Neural progenitor cell (in vitro differentiated cells): ENCODE results near the gene PDE1A. TPM values are rescaled to one million over a fixed set of nuclear protein-coding genes. Genes with fewer than 3 reads are reported as not detected.

Experiments used
- DNase-seq: peaks from one replicate; pipeline ENCODE4 v3.0.0-alpha.2; 2016; ENCODE audit warnings: low spot score
- H2AFZ ChIP-seq: fragments of 200-600 bp; sonication (generic); replicated peaks from 2 replicates; pipeline ENCODE4 v1.6.1; 2016; ENCODE audit warnings: antibody characterized with exemption
- H3F3A ChIP-seq: fragments of 200-600 bp; sonication (generic); 2 replicates; pipeline ENCODE4 v1.6.1; 2016; ENCODE audit warnings: antibody characterized with exemption, low read depth
- H3K27ac ChIP-seq: fragments of 200-600 bp; sonication (generic); 2 replicates; pipeline ENCODE4 v1.5.1; 2016; ENCODE audit warnings: mild to moderate bottlenecking
- H3K27me3 ChIP-seq: fragments of 200-600 bp; sonication (generic); 2 replicates; pipeline ENCODE4 v1.6.1; 2016; ENCODE audit warnings: mild to moderate bottlenecking, moderate library complexity
- H3K36me3 ChIP-seq: fragments of 200-600 bp; sonication (generic); 2 replicates; pipeline ENCODE4 v1.5.1; 2016
- H3K4me1 ChIP-seq: fragments of 200-600 bp; sonication (generic); 2 replicates; pipeline ENCODE4 v1.6.1; 2016; ENCODE audit warnings: mixed run types
- H3K4me2 ChIP-seq: fragments of 200-600 bp; sonication (generic); 2 replicates; pipeline ENCODE4 v1.6.1; 2016
- H3K4me3 ChIP-seq: fragments of 200-600 bp; sonication (generic); 2 replicates; pipeline ENCODE4 v1.5.1; 2016
- H3K79me2 ChIP-seq: fragments of 200-600 bp; sonication (generic); 2 replicates; pipeline ENCODE4 v1.6.1; 2016; ENCODE audit warnings: low read depth
- H3K9ac ChIP-seq: fragments of 200-600 bp; sonication (generic); 2 replicates; pipeline ENCODE4 v1.6.1; 2016
- H3K9me3 ChIP-seq: fragments of 200-600 bp; sonication (generic); 2 replicates; pipeline ENCODE4 v1.5.1; 2016; ENCODE audit warnings: low read depth
- H4K20me1 ChIP-seq: fragments of 200-600 bp; sonication (generic); 2 replicates; pipeline ENCODE4 v1.6.1; 2016; ENCODE audit warnings: low read depth
- H3K27ac Mint-ChIP-seq: 3 replicates; pipeline ENCODE4 v1.8.0; 2021; ENCODE audit warnings: mixed read lengths
- H3K27me3 Mint-ChIP-seq: 2 replicates; pipeline ENCODE4 v1.8.0; 2022; ENCODE audit warnings: low read depth, mild to moderate bottlenecking, inconsistent platforms, moderate library complexity, mixed read lengths; ENCODE audit not compliant: insufficient read depth
- H3K36me3 Mint-ChIP-seq: 3 replicates; pipeline ENCODE4 v1.8.0; 2021; ENCODE audit warnings: mixed read lengths
- H3K4me1 Mint-ChIP-seq: 3 replicates; pipeline ENCODE4 v1.8.0; 2021; ENCODE audit warnings: mixed read lengths
- H3K4me3 Mint-ChIP-seq: 3 replicates; pipeline ENCODE4 v1.8.0; 2021; ENCODE audit warnings: mild to moderate bottlenecking, moderate library complexity, mixed read lengths
- H3K9me3 Mint-ChIP-seq: 3 replicates; pipeline ENCODE4 v1.8.0; 2020; ENCODE audit warnings: mixed read lengths
- EZH2 ChIP-seq: fragments of 200-600 bp; sonication (generic); IDR thresholded peaks from 2 replicates; pipeline ENCODE4 v1.6.1; 2017; ENCODE audit warnings: antibody characterized with exemption, mild to moderate bottlenecking, moderate library complexity
- EZH2phosphoT487 ChIP-seq: fragments of 200-600 bp; sonication (generic); IDR thresholded peaks from 2 replicates; pipeline ENCODE4 v1.6.1; 2017; ENCODE audit warnings: antibody characterized with exemption
- total RNA-seq: library from RNA; depleted of rRNA; stranded (reverse); fragments of >200 nt; gene quantifications from 2 replicates; pipeline ENCODE4 v1.2.3, GENCODE V29; 2015; ENCODE audit warnings: low replicate concordance
- TF ChIP-seq, protein P1 (sequence below): fragments of 200-600 bp; sonication (generic); IDR thresholded peaks from 2 replicates; pipeline ENCODE4 v1.5.1; 2017; ENCODE audit warnings: antibody characterized with exemption, mild to moderate bottlenecking

The PDE1A gene
- total RNA-seq, 1 donor from 2014 or later, result not detected

DNA sequence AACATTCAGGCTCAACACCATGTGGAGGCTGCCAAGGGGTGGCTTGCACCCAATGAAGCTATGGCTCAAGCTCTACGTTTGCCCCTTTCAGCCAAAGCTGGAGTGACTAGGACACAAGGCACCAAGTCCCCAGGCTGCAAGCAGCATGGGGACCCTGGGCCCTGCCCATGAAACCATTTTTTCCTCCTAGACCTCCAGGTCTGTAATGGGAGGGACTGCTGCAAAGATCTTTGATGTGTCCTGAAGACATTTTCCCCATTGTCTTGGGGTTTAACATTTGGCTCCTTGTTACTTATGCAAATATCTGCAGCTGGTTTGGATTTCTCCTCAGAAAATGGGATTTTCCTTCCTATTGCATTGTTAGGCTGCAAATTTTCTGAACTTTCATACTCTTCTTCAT lies 51.0 kb downstream of the PDE1A start:
- no peak overlapping the region for H3K9ac ChIP-seq
- H3K27ac Mint-ChIP-seq, result no peak overlapping the region
- H3K4me3 Mint-ChIP-seq, result no peak overlapping the region
- no peaks in the 10 kb centered on the region for H3K27me3 ChIP-seq
- DNase-seq, result no peak
- H3K4me1 Mint-ChIP-seq, result no peaks in the 10 kb centered on the region
- H3K9me3 Mint-ChIP-seq, result peaks cover 39% of the 10 kb centered on the region
- TF ChIP-seq EZH2phosphoT487 (no peak), EZH2 (no peak)
- TF ChIP-seq, protein P1, sequence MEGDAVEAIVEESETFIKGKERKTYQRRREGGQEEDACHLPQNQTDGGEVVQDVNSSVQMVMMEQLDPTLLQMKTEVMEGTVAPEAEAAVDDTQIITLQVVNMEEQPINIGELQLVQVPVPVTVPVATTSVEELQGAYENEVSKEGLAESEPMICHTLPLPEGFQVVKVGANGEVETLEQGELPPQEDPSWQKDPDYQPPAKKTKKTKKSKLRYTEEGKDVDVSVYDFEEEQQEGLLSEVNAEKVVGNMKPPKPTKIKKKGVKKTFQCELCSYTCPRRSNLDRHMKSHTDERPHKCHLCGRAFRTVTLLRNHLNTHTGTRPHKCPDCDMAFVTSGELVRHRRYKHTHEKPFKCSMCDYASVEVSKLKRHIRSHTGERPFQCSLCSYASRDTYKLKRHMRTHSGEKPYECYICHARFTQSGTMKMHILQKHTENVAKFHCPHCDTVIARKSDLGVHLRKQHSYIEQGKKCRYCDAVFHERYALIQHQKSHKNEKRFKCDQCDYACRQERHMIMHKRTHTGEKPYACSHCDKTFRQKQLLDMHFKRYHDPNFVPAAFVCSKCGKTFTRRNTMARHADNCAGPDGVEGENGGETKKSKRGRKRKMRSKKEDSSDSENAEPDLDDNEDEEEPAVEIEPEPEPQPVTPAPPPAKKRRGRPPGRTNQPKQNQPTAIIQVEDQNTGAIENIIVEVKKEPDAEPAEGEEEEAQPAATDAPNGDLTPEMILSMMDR, result no peak
- H3K27ac ChIP-seq, result no peak overlapping the region
- no peak overlapping the region for H2AFZ ChIP-seq
- H3K9me3 ChIP-seq, result no peaks in the 10 kb centered on the region
- no peaks in the 10 kb centered on the region for H3K4me1 ChIP-seq
- no peaks in the 10 kb centered on the region for H3F3A ChIP-seq
- peaks cover 20% of the 10 kb centered on the region for H3K36me3 Mint-ChIP-seq
- H3K36me3 ChIP-seq, result no peaks in the 10 kb centered on the region
- no peaks in the 10 kb centered on the region for H3K79me2 ChIP-seq
- no peaks in the 10 kb centered on the region for H3K27me3 Mint-ChIP-seq
- no peaks in the 10 kb centered on the region for H4K20me1 ChIP-seq
- H3K4me2 ChIP-seq, result no peak overlapping the region
- H3K4me3 ChIP-seq, result no peak overlapping the region

DNA sequence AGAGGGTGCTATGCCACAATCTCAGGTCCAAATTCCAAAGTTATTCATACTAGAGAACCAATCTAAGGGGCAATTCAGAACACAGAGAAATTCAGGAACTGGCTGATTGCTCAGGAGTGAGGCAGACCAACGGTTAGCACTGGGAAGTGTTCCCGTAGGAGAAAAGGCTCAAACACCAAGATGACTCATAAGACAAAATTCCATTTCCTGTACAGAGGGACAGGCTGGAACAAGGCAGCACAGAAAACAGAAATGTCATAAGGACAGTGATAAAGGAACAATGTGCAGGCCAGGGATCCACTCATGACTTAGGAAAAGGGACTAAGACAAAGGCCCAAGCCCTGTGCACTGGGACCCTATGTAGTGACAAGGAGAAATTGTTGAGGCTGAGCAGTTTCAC lies 54.2 kb downstream of the PDE1A start:
- Histone ChIP-seq H3K27ac (no peak overlapping the region), H2AFZ (no peak overlapping the region), H3K4me3 (no peak overlapping the region), H3K9me3 (no peaks in the 10 kb centered on the region), H3K27me3 (no peaks in the 10 kb centered on the region), H3K4me1 (no peaks in the 10 kb centered on the region), H4K20me1 (no peaks in the 10 kb centered on the region), H3K9ac (no peak overlapping the region), H3K36me3 (no peaks in the 10 kb centered on the region), H3K4me2 (no peak overlapping the region), H3K79me2 (no peaks in the 10 kb centered on the region), H3F3A (no peaks in the 10 kb centered on the region)
- Mint-ChIP-seq H3K4me3 (no peak overlapping the region), H3K9me3 (peaks cover 31% of the 10 kb centered on the region), H3K4me1 (no peaks in the 10 kb centered on the region), H3K36me3 (peaks cover 18% of the 10 kb centered on the region), H3K27ac (no peak overlapping the region), H3K27me3 (no peaks in the 10 kb centered on the region)
- TF ChIP-seq, protein P1, result no peak
- TF ChIP-seq EZH2 (no peak), EZH2phosphoT487 (no peak)
- no peak for DNase-seq

DNA sequence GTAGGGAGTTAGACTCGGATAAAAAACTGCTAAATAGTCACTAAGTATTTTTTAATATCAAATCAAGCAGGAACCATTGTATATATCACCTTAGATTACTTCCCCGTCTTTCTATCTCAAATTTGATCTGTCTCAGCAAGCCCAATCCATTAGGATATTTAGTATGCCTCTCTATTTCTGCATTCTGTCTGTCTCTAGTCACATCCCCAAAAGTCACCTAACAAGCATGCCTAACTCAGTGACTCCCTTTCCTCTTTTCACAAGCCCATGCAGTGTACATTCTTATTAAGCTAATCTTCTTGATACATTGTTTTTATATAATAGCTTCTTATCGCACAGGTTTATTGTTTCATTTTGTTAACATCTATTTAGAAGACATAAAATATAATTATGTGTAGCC lies 57.8 kb downstream of the PDE1A start:
- H4K20me1 ChIP-seq, result no peaks in the 10 kb centered on the region
- Mint-ChIP-seq H3K4me1 (no peaks in the 10 kb centered on the region), H3K9me3 (peaks cover 2% of the 10 kb centered on the region), H3K27ac (no peak overlapping the region), H3K27me3 (no peaks in the 10 kb centered on the region), H3K4me3 (no peak overlapping the region), H3K36me3 (no peaks in the 10 kb centered on the region)
- no peaks in the 10 kb centered on the region for H3K4me1 ChIP-seq
- no peaks in the 10 kb centered on the region for H3K9me3 ChIP-seq
- DNase-seq, result no peak
- H3K9ac ChIP-seq, result no peak overlapping the region
- H3F3A ChIP-seq, result no peaks in the 10 kb centered on the region
- no peak overlapping the region for H3K4me2 ChIP-seq
- H3K27me3 ChIP-seq, result no peaks in the 10 kb centered on the region
- no peak overlapping the region for H2AFZ ChIP-seq
- no peaks in the 10 kb centered on the region for H3K36me3 ChIP-seq
- H3K27ac ChIP-seq, result no peak overlapping the region
- H3K4me3 ChIP-seq, result no peak overlapping the region
- H3K79me2 ChIP-seq, result no peaks in the 10 kb centered on the region
- TF ChIP-seq EZH2 (no peak), EZH2phosphoT487 (no peak)
- TF ChIP-seq, protein P1, result no peak
